A549 (cell line): ENCODE results near the gene LCN12.
A peak's percentile ranks its signal among the peaks of the same experiment; 100 is the strongest.

Source experiments
- CEBPB ChIP-seq, 2 experiments: fragments of >200 bp in 1 of 2; sonication (Bioruptor Twin) in 1 of 2; formaldehyde crosslinking in 1 of 2; IDR thresholded peaks; 2 replicates each; pipeline ENCODE4 v1.6.1; 2012 to 2016
- CHD2 ChIP-seq: fragments of 150-350 bp; IDR thresholded peaks from 2 replicates; pipeline ENCODE4 v1.6.1; 2014; ENCODE audit warnings: low read length; ENCODE audit not compliant: partially characterized antibody
- CTCF ChIP-seq: fragments of >200 bp; sonication (Bioruptor Twin); formaldehyde crosslinking; IDR thresholded peaks from 3 replicates; pipeline ENCODE4 v1.5.1; 2016
- EHMT2 ChIP-seq: fragments of 200-600 bp; sonication (generic); IDR thresholded peaks from 2 replicates; pipeline ENCODE4 v1.6.1; 2016; ENCODE audit warnings: antibody characterized with exemption, low read depth, mild to moderate bottlenecking, moderate library complexity
- EP300 ChIP-seq, 2 experiments: fragments of >200 bp; sonication (Bioruptor Twin); formaldehyde crosslinking; IDR thresholded peaks; 2 replicates in 1 of 2; 3 replicates in 1 of 2; pipeline ENCODE4 v1.6.1; 2016 to 2017
- FOSL2 ChIP-seq, 2 experiments: fragments of 450-650 bp in 1 of 2; fragments of >200 bp in 1 of 2; sonication (Bioruptor Twin) in 1 of 2; formaldehyde crosslinking; IDR thresholded peaks; 2 replicates each; pipeline versions ENCODE4 v1.5.0 to v1.6.1; 2016 to 2020; ENCODE audit warnings: mild to moderate bottlenecking in 1 of 2, moderate library complexity in 1 of 2
- HOXA7 ChIP-seq: fragments of 250-450 bp; sonication (Bioruptor Pico); IDR thresholded peaks from 2 replicates; pipeline ENCODE4 v1.5.0; 2020; ENCODE audit warnings: mild to moderate bottlenecking, moderate library complexity
- JUN ChIP-seq, 2 experiments: fragments of >200 bp; sonication (Bioruptor Twin); formaldehyde crosslinking; IDR thresholded peaks; 2 replicates in 1 of 2; 3 replicates in 1 of 2; pipeline ENCODE4 v1.6.1; 2016 to 2017
- POLR2A ChIP-seq: IDR thresholded peaks from 2 replicates; pipeline ENCODE4 v1.6.1; 2012; ENCODE audit warnings: mild to moderate bottlenecking, low read length
- RAD21 ChIP-seq, 2 experiments: fragments of >200 bp in 1 of 2; sonication (Bioruptor Twin) in 1 of 2; formaldehyde crosslinking in 1 of 2; IDR thresholded peaks in 1 of 2; conservative IDR thresholded peaks in 1 of 2; 2 replicates in 1 of 2; 3 replicates in 1 of 2; pipeline ENCODE4 v1.6.1; 2012 to 2018; ENCODE audit warnings: inconsistent platforms in 1 of 2
- RFX5 ChIP-seq: fragments of 450-650 bp; IDR thresholded peaks from 2 replicates; pipeline ENCODE4 v1.7.1; 2014; ENCODE audit warnings: antibody characterized with exemption, mild to moderate bottlenecking, moderate library complexity

GRCh38 chr9:136941231-136942111 lies 10.6 kb upstream of the LCN12 start:
- TF ChIP-seq CTCF: no peak
- TF ChIP-seq POLR2A: no peak
- TF ChIP-seq RAD21 (conservative IDR thresholded peaks at IDR 0.05 in 1 of 2, IDR thresholded peaks at IDR 0.05 in 1 of 2): no peak
- no peak for TF ChIP-seq RFX5
- no peak for TF ChIP-seq CHD2
- TF ChIP-seq FOSL2 (IDR thresholded peaks at IDR 0.05): no peak
- TF ChIP-seq FOSL2 (CRISPR knock-in tag; IDR thresholded peaks at IDR 0.05): no peak
- TF ChIP-seq CEBPB (IDR thresholded peaks at IDR 0.05): no peak
- TF ChIP-seq EHMT2: no peak
- no peak for TF ChIP-seq HOXA7 (CRISPR knock-in tag)
- TF ChIP-seq JUN (IDR thresholded peaks at IDR 0.05): peak in 1 of 2 experiments; percentile 4; a peak in 1 of 5 replicates
- TF ChIP-seq EP300 (IDR thresholded peaks at IDR 0.05): no peak
